Brain microvascular endothelial cell (primary cell): ENCODE results near the gene ARHGAP24.
"Not testable (repeated sequence)": the region's sequence is repeated elsewhere in the genome, so short reads cannot be mapped to it uniquely, and the experiment has no call there.

Source experiments
- DNase-seq: peaks from one replicate; pipeline ENCODE4 v3.0.0-alpha.2; 2020
- H3K27ac ChIP-seq: fragments of 250-450 bp; sonication (Bioruptor Pico); 2 replicates; pipeline ENCODE4 v1.5.1; 2020; ENCODE audit warnings: mild to moderate bottlenecking, moderate library complexity
- H3K27me3 ChIP-seq: fragments of 250-450 bp; sonication (Bioruptor Pico); replicated peaks from 2 replicates; pipeline ENCODE4 v1.5.1; 2020; ENCODE audit warnings: mild to moderate bottlenecking
- H3K36me3 ChIP-seq: fragments of 250-450 bp; sonication (Bioruptor Pico); replicated peaks from 2 replicates; pipeline ENCODE4 v1.5.1; 2020; ENCODE audit warnings: mild to moderate bottlenecking
- H3K4me3 ChIP-seq: 2 replicates; pipeline ENCODE4 v1.5.1; 2011; ENCODE audit warnings: low read depth, mild to moderate bottlenecking, control low read depth, low read length, moderate library complexity
- in situ Hi-C: cut with HindIII; loops from 2 replicates; pipeline ENCODE4 v1.10.0; 2017; ENCODE audit warnings: low sequenced_read_pairs, low pct_ligation_motif_present
- TF ChIP-seq, protein P1 (sequence below): IDR thresholded peaks from 2 replicates; pipeline ENCODE4 v1.5.1; 2011; ENCODE audit warnings: low read depth, mild to moderate bottlenecking, moderate library complexity, low read length, control low read depth, inconsistent platforms; ENCODE audit errors: missing control alignments

The ARHGAP24 gene

GRCh38 chr4:85496126-85496849, 21.3 kb downstream of the ARHGAP24 start:
- in situ Hi-C loops = no loop called here
- peak; percentile 2 for DNase-seq
- H3K27ac ChIP-seq = no peak overlapping the region
- H3K4me3 ChIP-seq = no peak overlapping the region
- no peaks in the 10 kb centered on the region for H3K27me3 ChIP-seq
- no peaks in the 10 kb centered on the region for H3K36me3 ChIP-seq
- TF ChIP-seq, protein P1, sequence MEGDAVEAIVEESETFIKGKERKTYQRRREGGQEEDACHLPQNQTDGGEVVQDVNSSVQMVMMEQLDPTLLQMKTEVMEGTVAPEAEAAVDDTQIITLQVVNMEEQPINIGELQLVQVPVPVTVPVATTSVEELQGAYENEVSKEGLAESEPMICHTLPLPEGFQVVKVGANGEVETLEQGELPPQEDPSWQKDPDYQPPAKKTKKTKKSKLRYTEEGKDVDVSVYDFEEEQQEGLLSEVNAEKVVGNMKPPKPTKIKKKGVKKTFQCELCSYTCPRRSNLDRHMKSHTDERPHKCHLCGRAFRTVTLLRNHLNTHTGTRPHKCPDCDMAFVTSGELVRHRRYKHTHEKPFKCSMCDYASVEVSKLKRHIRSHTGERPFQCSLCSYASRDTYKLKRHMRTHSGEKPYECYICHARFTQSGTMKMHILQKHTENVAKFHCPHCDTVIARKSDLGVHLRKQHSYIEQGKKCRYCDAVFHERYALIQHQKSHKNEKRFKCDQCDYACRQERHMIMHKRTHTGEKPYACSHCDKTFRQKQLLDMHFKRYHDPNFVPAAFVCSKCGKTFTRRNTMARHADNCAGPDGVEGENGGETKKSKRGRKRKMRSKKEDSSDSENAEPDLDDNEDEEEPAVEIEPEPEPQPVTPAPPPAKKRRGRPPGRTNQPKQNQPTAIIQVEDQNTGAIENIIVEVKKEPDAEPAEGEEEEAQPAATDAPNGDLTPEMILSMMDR = no peak

DNA sequence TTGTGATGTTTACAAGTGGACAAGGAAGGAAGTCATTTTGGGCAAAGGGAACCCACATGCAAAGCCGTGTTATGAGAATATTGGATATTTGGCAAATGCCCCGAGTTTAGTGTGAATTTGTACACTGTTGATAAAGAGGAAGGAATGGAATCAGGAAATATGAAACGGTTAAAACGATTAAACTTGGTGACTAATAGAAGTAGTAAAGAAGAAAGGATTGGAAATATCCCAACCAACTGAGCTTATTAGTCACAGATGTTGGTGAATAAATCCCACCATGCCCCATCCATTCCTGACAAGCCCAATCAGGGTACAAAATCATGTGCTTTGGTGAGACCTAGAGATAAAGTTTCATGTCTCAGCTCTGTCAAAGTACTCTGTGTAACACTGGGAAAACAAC, 22.0 kb downstream of the ARHGAP24 start:
- DNase-seq = no peak
- no peak overlapping the region for H3K4me3 ChIP-seq
- H3K27ac ChIP-seq = no peak overlapping the region
- TF ChIP-seq, protein P1 = no peak
- no peaks in the 10 kb centered on the region for H3K27me3 ChIP-seq
- in situ Hi-C loops = no loop called here
- H3K36me3 ChIP-seq = no peaks in the 10 kb centered on the region

GRCh38 chr4:85498068-85498733, 23.3 kb downstream of the ARHGAP24 start:
- Histone ChIP-seq H3K4me3 (no peak overlapping the region), H3K27me3 (no peaks in the 10 kb centered on the region), H3K27ac (no peak overlapping the region), H3K36me3 (no peaks in the 10 kb centered on the region)
- in situ Hi-C loops = no loop called here
- DNase-seq = peak; percentile 44
- TF ChIP-seq, protein P1 = no peak

DNA sequence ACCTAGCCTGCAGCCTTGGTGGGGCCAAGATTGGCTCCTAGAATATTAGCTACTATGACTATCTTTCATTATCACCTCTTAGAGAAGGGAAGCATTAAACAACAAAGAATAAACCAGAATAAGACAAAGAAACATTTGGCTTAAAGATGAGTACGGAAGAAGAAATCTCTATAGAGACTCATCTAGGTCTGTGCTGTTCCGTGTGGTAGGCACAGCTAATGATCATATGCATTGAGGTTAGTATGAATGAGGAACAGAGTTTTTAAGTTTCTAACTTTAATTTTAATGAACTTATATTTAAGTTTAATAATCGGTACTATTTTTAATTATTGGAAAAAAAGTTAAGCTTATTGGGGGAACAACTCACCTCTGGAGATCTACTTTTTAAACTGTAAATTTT, 24.6 kb downstream of the ARHGAP24 start:
- in situ Hi-C loops = no loop called here
- DNase-seq = no peak
- no peak overlapping the region for H3K27ac ChIP-seq
- no peaks in the 10 kb centered on the region for H3K36me3 ChIP-seq
- TF ChIP-seq, protein P1 = no peak
- no peaks in the 10 kb centered on the region for H3K27me3 ChIP-seq
- no peak overlapping the region for H3K4me3 ChIP-seq

GRCh38 chr4:85500110-85500867, 25.3 kb downstream of the ARHGAP24 start:
- Histone ChIP-seq H3K27ac (no peak overlapping the region), H3K27me3 (no peaks in the 10 kb centered on the region), H3K4me3 (no peak overlapping the region), H3K36me3 (no peaks in the 10 kb centered on the region)
- no peak for DNase-seq
- TF ChIP-seq, protein P1 = no peak
- in situ Hi-C loops = no loop called here

DNA sequence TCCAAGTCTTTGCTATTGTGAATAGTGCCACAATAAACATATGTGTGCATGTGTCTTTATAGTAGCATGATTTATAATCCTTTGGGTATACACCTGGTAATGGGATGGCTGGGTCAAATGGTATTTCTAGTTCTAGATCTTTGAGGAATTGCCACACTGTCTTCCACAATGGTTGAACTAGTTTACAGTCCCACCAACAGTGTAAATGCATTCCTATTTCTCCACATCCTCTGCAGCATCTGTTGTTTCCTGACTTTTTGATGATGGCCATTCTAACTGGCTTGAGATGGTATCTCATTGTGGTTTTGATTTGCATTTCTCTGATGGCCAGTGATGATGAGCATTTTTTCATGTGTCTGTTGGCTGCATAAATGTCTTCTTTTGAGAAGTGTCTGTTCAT, 26.2 kb downstream of the ARHGAP24 start:
- in situ Hi-C loops, H3K27ac ChIP-seq, DNase-seq, H3K36me3 ChIP-seq, H3K27me3 ChIP-seq, H3K4me3 ChIP-seq: not testable (repeated sequence)
